Middle frontal gyrus (tissue), 1 donor: ENCODE data around the gene SGCA.

Source experiments
- DNase-seq: peaks from one replicate; pipeline ENCODE4 v3.0.0-alpha.2; 2015; ENCODE audit warnings: low spot score; ENCODE audit errors: extremely low spot score

SGCA gene

GRCh38 chr17:50149091-50149416 lies 16.8 kb upstream of the SGCA start:
- no peak for DNase-seq

- no peak for DNase-seq
Measured at GRCh38 chr17:50149417-50150353, 16.1 kb upstream of the SGCA start.

GRCh38 chr17:50150354-50151040 lies 15.3 kb upstream of the SGCA start, which contains the start of gene PPP1R9B:
PPP1R9B (minus strand) TSS chr17:50150677; CDS start chr17:50150513, 164 bp downstream.
- no peak for DNase-seq

- DNase-seq, result peak; percentile 76
Measured at GRCh38 chr17:50151041-50151936, 14.5 kb upstream of the SGCA start.

GRCh38 chr17:50151937-50152547 lies 13.8 kb upstream of the SGCA start:
- peak; percentile 84 for DNase-seq

- DNase-seq, result no peak
Measured at GRCh38 chr17:50152736-50153135, 13.1 kb upstream of the SGCA start.

GRCh38 chr17:50153650-50154575 lies 11.9 kb upstream of the SGCA start:
- DNase-seq, result no peak

GRCh38 chr17:50154604-50155003 lies 11.2 kb upstream of the SGCA start:
- no peak for DNase-seq

GRCh38 chr17:50155115-50155819 lies 10.5 kb upstream of the SGCA start:
- no peak for DNase-seq

- DNase-seq, result no peak
Measured at GRCh38 chr17:50157891-50158290, 7.9 kb upstream of the SGCA start.

- DNase-seq, result peak; percentile 85
Measured at GRCh38 chr17:50161023-50161910, 4.5 kb upstream of the SGCA start.

- no peak for DNase-seq
Measured at GRCh38 chr17:50161911-50162288, 3.9 kb upstream of the SGCA start.

- DNase-seq, result no peak
Measured at GRCh38 chr17:50162466-50163254, 3.1 kb upstream of the SGCA start.

- DNase-seq, result no peak
Measured at GRCh38 chr17:50163843-50164696, 1.7 kb upstream of the SGCA start.

GRCh38 chr17:50164697-50164988 lies 1.2 kb upstream of the SGCA start:
- no peak for DNase-seq

- DNase-seq, result no peak
Measured at GRCh38 chr17:50165066-50165465, 739 bp upstream of the SGCA start.

GRCh38 chr17:50165466-50165865 lies 339 bp upstream of the SGCA start:
- no peak for DNase-seq
